ENCODE measurements around the gene CLCN7. TPM values are rescaled to one million over a fixed set of nuclear protein-coding genes. Genes with fewer than 3 reads are reported as not detected.

CLCN7 gene
- total and polyA plus RNA-seq, 8 donors, result 28.6 to 130 (median 31.3) TPM

DNA sequence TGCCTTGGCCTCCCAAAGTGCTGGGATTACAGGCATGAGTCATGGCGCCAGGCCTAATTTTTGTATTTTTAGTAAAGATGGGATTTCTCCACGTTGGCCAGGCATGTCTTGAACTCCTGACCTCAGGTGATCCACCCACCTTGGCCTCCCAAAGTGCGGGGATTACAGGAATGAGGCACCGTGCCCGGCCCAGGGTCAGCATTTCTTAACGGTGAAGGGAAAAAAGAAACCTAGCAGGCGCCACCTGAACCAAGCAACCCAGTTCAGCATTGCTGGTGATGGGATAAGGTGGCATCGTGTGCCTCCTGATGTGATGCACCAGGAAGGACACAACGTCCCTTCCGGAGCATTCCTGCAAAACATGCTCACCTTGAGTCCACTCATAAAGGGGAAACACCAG is 2.2 kb upstream of the CLCN7 start:
- Histone ChIP-seq H3K4me3 (no peak overlapping the region), H3K27me3 (no peaks in the 10 kb centered on the region), H3K9me3 (no peaks in the 10 kb centered on the region), H3K27ac (no peak overlapping the region), H3K4me1 (peaks cover 8 to 36% of the 10 kb centered on the region in 2 donors), H3K36me3 (no peaks in the 10 kb centered on the region)
- DNase-seq, result no peak
- TF ChIP-seq, protein P1, sequence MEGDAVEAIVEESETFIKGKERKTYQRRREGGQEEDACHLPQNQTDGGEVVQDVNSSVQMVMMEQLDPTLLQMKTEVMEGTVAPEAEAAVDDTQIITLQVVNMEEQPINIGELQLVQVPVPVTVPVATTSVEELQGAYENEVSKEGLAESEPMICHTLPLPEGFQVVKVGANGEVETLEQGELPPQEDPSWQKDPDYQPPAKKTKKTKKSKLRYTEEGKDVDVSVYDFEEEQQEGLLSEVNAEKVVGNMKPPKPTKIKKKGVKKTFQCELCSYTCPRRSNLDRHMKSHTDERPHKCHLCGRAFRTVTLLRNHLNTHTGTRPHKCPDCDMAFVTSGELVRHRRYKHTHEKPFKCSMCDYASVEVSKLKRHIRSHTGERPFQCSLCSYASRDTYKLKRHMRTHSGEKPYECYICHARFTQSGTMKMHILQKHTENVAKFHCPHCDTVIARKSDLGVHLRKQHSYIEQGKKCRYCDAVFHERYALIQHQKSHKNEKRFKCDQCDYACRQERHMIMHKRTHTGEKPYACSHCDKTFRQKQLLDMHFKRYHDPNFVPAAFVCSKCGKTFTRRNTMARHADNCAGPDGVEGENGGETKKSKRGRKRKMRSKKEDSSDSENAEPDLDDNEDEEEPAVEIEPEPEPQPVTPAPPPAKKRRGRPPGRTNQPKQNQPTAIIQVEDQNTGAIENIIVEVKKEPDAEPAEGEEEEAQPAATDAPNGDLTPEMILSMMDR (IDR thresholded peaks at IDR 0.05), result no peak
- intact Hi-C loops (cut with DNase I), result no loop called here
- ATAC-seq, result no peak

DNA sequence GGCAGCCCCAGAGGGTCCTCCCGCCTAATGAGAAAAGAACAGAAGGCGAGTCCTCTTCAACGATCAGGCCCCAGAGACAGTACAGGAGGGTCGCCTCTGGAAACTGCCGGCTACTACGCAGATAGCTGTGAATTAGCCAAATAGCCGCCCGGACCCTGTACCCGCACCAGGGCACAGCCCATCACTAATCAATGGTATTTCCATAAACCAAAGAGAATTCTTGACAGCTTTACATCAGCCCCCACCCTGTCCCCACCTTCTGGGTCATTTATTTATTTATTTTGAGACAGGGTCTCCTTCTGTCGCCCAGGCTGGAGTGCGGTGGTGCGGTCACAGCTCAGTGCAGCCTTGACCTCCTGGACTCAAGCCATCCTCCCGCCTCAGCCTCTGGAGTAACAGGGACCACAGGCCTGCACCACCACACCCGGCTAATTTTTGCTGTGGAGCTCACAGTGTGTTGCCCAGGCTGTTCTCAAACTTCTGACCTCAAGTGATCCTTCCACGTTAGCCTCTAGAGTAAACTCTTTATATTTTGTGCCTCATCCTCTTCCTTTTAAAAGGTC is 805 bp upstream of the CLCN7 start:
- Histone ChIP-seq H3K27me3 (no peaks in the 10 kb centered on the region), H3K36me3 (no peaks in the 10 kb centered on the region), H3K27ac (peak overlapping the region; percentile 78 to 94), H3K4me3 (peak overlapping the region; percentile 76 to 91), H3K9me3 (no peaks in the 10 kb centered on the region), H3K4me1 (peaks cover 16 to 50% of the 10 kb centered on the region in 2 donors)
- TF ChIP-seq, protein P1 (IDR thresholded peaks at IDR 0.05), result no peak
- intact Hi-C loops (cut with DNase I), result no loop called here
- DNase-seq (no peak), ATAC-seq (no peak)

DNA sequence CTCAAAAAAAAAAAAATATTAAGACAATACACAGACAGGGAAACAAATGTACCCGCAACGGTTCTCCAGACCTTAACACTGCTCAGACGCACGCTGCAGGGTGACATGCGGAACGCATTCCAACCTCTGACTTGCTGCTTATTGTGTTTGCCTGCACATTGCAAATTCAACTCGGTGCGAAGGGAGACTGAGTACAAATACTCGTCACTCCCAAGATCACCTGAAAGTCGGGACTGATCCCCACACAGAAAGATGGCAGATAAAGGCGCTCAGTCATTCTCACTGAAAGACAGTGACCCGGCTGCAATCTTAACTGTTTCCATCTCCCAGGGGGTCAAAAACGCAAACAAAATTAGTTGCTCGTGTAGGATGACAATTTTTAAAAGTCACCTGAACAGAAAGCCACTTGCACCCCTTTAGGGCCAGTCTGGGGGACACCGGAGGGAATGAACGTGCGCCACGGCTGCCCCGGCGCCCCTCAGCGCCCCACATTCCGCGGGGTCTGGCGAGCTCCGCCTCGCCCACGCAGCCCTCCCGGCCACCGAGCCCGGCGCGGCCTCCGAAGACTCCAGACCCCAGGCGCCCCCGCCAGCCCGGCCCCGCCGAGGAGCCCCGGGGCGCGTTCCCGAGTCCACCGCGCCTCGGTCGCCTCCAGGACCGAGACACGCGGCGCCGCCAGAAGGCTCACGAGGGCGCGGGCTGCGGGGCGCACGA is 589 bp downstream of the CLCN7 start:
- TF ChIP-seq, protein P1 (IDR thresholded peaks at IDR 0.05), result no peak
- Histone ChIP-seq H3K27me3 (no peaks in the 10 kb centered on the region), H3K4me1 (peaks cover 21 to 64% of the 10 kb centered on the region in 2 donors), H3K9me3 (no peaks in the 10 kb centered on the region), H3K36me3 (no peaks in the 10 kb centered on the region), H3K4me3 (peak overlapping the region; percentile 76 to 91), H3K27ac (peak overlapping the region; percentile 58 to 94)
- ATAC-seq (no peak), DNase-seq (peak in 1 of 4 donors; percentile 81)
- intact Hi-C loops (cut with DNase I), result no loop called here

DNA sequence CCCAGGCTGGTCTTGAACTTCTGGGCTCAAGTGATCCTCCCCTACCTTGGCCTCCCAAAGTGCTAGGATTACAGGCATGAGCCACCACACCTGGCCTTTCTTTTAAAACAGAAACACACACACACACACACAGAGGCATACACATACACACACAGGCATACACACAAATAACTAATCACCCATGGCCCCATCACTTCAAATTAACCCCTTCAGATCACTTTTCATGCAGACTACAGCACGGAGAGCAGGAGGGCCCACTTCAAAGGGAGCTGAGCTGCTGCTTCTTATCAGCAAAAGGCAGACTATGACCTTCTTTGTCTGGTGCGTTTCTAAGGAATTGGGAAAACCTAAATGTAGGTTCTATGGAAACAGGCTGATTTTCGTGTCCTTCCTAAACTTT is 1.9 kb downstream of the CLCN7 start:
- DNase-seq, result no peak
- Histone ChIP-seq H3K4me1 (peaks cover 21 to 67% of the 10 kb centered on the region in 2 donors), H3K9me3 (no peaks in the 10 kb centered on the region), H3K27ac (no peak overlapping the region), H3K36me3 (no peaks in the 10 kb centered on the region), H3K27me3 (no peaks in the 10 kb centered on the region), H3K4me3 (no peak overlapping the region)
- intact Hi-C loops (cut with DNase I), result no loop called here
- ATAC-seq, result no peak
- TF ChIP-seq, protein P1 (IDR thresholded peaks at IDR 0.05), result no peak

DNA sequence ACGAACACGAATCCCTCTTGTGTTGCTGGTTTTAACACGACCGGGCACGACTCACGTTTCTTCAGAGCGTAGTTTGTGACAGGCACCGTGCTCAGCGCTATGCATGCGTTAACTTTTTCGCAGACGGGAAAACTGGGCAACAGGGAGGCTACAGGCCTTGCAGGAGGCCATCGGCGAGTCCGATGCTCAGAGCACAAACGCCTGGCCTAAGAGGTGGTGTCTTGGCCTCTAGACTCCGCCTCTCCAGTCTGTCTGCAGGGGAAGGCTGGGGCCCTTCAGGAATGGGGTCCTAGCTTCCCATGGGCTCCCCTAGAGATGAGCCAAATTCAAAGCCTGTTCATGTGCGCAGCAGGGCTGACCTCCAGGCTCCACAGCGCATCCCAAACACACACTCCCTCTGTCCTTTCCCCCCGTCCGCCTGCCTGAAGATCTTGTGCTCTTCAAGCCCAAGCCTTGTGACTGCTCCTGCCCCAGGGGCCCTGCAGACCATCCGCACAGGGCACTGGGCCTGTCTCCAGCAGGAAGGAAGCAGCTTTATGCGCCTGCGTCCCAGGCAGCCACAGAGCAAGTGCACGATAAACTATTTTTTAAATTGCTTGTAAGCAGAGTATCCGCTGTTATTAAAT is 3.1 kb downstream of the CLCN7 start:
- TF ChIP-seq, protein P1 (IDR thresholded peaks at IDR 0.05), result no peak
- Histone ChIP-seq H3K36me3 (no peaks in the 10 kb centered on the region), H3K4me1 (peaks cover 21 to 74% of the 10 kb centered on the region in 2 donors), H3K27ac (peak overlapping the region in 1 of 2 donors; percentile 83), H3K27me3 (no peaks in the 10 kb centered on the region), H3K4me3 (peak overlapping the region in 1 of 2 donors; percentile 2), H3K9me3 (no peaks in the 10 kb centered on the region)
- intact Hi-C loops (cut with DNase I), result no loop called here
- peak in 1 of 4 donors; percentile 58 for DNase-seq
- ATAC-seq, result no peak

All from left lung (tissue), 10 donors.